IPS-15b (cell line): ENCODE measurements around the gene ELMO1.

ENCODE experiments used
- H3K27me3 ChIP-seq: one replicate; pipeline ENCODE4 v1.6.1; 2013; ENCODE audit warnings: low read length; ENCODE audit not compliant: control insufficient read depth, insufficient read depth
- H3K36me3 ChIP-seq: one replicate; pipeline ENCODE4 v1.6.1; 2013; ENCODE audit warnings: low read length; ENCODE audit not compliant: control insufficient read depth, insufficient read depth
- H3K4me1 ChIP-seq: one replicate; pipeline ENCODE4 v1.6.1; 2013; ENCODE audit warnings: mild to moderate bottlenecking, low read length; ENCODE audit not compliant: control insufficient read depth, insufficient read depth
- H3K4me3 ChIP-seq: one replicate; pipeline ENCODE4 v1.5.1; 2013; ENCODE audit warnings: low read depth, low read length
- H3K9ac ChIP-seq: one replicate; pipeline ENCODE4 v1.6.1; 2013; ENCODE audit warnings: low read depth, mild to moderate bottlenecking, low read length
- H3K9me3 ChIP-seq: one replicate; pipeline ENCODE4 v1.6.1; 2013; ENCODE audit warnings: mild to moderate bottlenecking, low read length; ENCODE audit not compliant: control insufficient read depth, insufficient read depth

The ELMO1 gene

DNA sequence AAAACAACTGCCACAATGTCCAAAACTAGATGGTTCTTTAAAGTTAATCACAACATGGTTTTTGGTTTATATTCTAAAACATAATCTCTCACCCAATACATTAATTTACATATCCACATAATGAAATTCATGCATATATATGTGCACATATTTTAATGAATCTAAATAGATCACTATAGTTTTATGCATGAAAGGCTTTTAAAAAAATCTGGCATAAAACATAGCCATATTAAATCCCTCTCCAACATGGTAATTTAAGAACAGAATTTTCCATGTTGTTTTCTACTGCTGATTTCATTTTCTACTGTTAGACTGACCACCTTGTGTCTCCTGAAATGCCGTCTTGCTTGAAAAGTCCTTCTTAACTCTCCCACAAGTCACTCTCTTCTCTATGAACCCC lies 528.2 kb downstream of the ELMO1 start:
- no peak overlapping the region for H3K4me3 ChIP-seq
- H3K36me3 ChIP-seq, result no peaks in the 10 kb centered on the region
- no peaks in the 10 kb centered on the region for H3K27me3 ChIP-seq
- H3K4me1 ChIP-seq, result no peaks in the 10 kb centered on the region
- H3K9me3 ChIP-seq, result no peaks in the 10 kb centered on the region
- H3K9ac ChIP-seq, result no peak overlapping the region

DNA sequence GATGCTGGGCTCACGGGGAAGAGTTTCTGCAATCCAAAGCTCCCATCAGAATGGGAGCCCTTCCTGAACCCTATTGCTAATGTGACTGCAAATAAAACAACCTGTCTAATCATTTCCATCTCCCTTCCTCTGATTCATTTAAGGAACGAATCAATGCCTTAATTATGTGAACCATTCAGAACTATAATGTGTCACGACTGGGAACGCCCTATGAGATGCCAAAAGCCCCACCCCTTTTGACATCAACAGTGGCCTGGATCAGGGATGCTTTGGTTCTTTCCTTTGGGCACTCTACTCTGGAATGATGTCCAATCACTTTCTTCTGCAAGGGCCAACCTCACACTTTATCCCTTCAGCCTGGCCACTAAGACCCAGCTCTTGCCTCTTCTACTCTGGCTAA lies 528.9 kb downstream of the ELMO1 start:
- Histone ChIP-seq H3K4me3 (no peak overlapping the region), H3K9ac (no peak overlapping the region), H3K27me3 (no peaks in the 10 kb centered on the region), H3K4me1 (no peaks in the 10 kb centered on the region), H3K9me3 (no peaks in the 10 kb centered on the region), H3K36me3 (no peaks in the 10 kb centered on the region)

DNA sequence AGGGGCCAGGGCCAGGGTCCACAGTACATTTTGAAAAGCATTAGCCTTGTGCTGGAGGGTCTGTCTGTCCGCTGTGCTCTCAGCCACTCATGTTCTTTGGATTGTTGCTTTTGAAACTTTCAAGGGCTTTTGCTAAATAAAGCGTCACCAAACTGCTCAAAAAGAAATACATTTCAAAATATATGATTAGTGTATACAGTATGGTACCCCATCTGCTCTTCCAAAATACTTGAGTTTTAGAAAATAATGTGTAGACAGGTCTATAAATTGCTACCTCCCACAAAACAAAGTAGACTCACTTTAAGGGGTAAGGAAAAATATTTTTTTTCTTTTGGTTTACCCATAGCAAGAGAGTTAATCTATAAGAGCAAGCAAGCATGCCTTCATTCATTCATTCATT lies 530.1 kb downstream of the ELMO1 start:
- Histone ChIP-seq H3K27me3 (no peaks in the 10 kb centered on the region), H3K4me3 (no peak overlapping the region), H3K4me1 (no peaks in the 10 kb centered on the region), H3K9me3 (no peaks in the 10 kb centered on the region), H3K9ac (no peak overlapping the region), H3K36me3 (no peaks in the 10 kb centered on the region)

DNA sequence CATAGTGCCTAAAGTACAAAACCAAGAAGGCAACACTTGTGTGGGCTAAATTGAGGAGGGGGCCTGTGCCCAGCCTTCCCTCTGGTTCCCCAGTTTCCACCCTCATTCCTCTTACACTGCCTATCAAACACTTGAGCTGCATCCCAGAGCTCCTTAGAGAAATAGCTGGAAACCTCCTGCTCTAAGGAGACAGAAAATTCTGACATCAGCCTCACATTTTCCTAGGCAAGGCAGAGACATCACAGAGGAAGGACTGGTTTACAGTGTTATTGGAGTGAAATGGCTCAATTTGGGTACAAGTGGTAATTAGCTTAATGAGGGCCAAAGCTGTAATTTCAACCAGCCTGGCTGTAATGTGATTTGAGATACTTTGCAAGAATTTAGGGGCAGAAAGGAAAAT lies 532.0 kb downstream of the ELMO1 start:
- H3K4me1 ChIP-seq, result no peaks in the 10 kb centered on the region
- no peak overlapping the region for H3K4me3 ChIP-seq
- no peak overlapping the region for H3K9ac ChIP-seq
- no peaks in the 10 kb centered on the region for H3K27me3 ChIP-seq
- no peaks in the 10 kb centered on the region for H3K9me3 ChIP-seq
- no peaks in the 10 kb centered on the region for H3K36me3 ChIP-seq

DNA sequence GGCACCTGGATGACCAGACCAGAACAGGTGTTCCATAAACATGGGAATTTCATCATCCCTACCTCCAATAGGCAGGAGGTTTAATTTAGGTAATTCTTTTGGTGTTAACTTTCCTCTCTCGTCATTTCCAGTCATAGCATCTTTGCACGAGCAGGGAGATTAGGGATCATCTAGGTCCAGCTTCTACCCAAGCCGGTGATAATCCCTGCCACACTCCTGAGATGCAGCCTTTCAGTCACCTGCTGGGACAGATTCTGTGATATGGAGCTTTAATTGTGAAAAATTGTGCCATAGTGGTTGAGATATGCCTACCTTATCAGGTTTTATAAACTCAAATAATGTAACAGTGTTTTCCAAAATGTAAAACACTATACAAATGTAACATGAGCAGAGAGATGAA lies 532.5 kb downstream of the ELMO1 start:
- Histone ChIP-seq H3K36me3 (no peaks in the 10 kb centered on the region), H3K27me3 (no peaks in the 10 kb centered on the region), H3K9me3 (no peaks in the 10 kb centered on the region), H3K4me1 (no peaks in the 10 kb centered on the region), H3K4me3 (no peak overlapping the region), H3K9ac (no peak overlapping the region)

DNA sequence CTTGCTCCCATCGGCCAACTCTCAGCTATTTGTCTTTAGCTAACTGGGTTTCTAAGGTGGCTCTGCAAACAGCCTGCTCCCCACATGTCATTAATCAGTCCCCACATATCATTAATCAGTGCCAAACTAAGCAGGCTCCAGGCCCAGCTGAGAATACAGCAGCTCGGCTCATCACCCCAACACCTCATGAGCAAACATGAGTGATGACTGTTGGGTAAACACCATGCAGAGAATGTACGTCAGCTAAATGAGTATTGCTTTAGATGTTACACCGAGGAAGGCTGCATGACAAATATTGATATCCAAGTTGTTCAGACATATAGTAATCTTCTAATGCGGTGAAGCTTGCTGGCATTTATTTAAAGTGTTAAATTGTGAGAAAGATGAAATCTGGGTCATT lies 536.9 kb downstream of the ELMO1 start:
- Histone ChIP-seq H3K4me3 (no peak overlapping the region), H3K9me3 (no peaks in the 10 kb centered on the region), H3K4me1 (no peaks in the 10 kb centered on the region), H3K27me3 (no peaks in the 10 kb centered on the region), H3K36me3 (no peaks in the 10 kb centered on the region), H3K9ac (no peak overlapping the region)

DNA sequence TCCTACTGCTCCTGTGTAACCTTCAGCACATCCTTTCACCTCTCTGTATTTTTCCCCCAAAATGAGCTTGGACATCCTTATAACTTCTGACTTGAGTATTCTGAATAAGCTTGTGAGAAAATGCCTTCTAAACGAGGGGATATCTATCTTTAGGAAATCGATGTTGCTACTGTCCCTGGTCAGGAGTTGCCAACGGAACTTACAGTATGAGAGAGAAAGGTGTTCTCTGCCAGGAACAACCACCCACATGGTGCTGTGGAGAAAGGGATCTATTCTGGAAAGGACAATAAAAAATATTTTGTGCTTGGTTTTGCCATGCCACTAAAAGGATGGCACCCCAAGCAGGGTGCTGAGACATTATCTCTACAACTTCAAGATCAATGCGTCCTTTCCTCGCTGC lies 537.8 kb downstream of the ELMO1 start:
- no peaks in the 10 kb centered on the region for H3K4me1 ChIP-seq
- H3K4me3 ChIP-seq, result no peak overlapping the region
- H3K36me3 ChIP-seq, result no peaks in the 10 kb centered on the region
- no peaks in the 10 kb centered on the region for H3K27me3 ChIP-seq
- no peak overlapping the region for H3K9ac ChIP-seq
- no peaks in the 10 kb centered on the region for H3K9me3 ChIP-seq

DNA sequence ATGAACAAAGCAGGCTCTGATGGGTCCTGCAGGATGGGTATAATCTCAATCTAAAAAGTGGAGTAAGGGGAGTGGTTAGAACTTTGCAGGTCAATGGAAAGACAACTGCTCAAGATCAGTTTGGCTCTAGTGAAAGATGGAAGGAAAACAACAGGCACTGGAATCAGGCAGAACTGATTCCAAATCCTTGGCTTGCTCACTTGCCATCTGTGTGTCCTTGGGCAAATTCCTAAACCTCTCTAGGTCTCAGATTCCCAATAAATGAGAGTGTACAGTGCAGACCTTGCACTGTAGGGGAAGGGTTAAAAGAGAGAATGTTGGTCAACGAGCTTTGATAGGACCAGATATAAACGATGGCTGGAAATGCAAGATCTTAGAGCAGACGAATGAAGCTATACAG lies 538.3 kb downstream of the ELMO1 start:
- no peak overlapping the region for H3K9ac ChIP-seq
- no peaks in the 10 kb centered on the region for H3K4me1 ChIP-seq
- no peaks in the 10 kb centered on the region for H3K27me3 ChIP-seq
- no peaks in the 10 kb centered on the region for H3K36me3 ChIP-seq
- H3K4me3 ChIP-seq, result no peak overlapping the region
- H3K9me3 ChIP-seq, result no peaks in the 10 kb centered on the region

DNA sequence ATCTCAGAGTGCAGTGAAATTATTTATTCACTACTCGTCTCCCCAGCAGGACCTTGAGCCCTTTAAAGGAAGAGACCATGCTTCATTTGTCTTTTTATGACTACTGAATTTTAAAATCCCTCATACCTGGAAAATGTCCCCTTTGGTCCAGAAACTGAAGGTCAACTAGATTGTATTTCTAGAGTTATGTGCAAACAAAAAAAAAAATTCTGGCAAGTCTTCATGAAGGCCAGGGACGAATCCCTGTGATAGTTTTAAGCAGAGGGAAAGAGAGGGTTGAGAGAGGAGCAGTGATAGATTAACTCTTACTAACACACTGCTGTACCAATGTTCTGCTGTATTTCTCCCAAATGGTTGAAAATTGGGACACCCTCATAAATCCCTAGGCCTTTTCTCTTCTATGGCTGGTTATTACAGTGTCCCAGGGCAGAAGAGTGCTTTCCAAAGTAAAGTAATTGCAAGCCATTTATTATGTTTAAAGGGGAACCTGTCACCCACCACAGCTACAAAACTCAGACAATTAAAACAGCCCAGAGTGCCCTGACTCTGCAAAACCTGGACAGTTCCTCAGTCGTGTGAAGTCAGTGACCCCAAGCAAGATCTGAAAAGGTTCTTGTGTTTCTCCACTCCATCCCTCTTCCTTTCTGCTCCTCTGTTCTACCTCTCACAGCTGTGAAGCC lies 541.6 kb downstream of the ELMO1 start:
- H3K36me3 ChIP-seq, result no peaks in the 10 kb centered on the region
- no peaks in the 10 kb centered on the region for H3K9me3 ChIP-seq
- no peak overlapping the region for H3K9ac ChIP-seq
- no peak overlapping the region for H3K4me3 ChIP-seq
- no peaks in the 10 kb centered on the region for H3K27me3 ChIP-seq
- no peaks in the 10 kb centered on the region for H3K4me1 ChIP-seq

DNA sequence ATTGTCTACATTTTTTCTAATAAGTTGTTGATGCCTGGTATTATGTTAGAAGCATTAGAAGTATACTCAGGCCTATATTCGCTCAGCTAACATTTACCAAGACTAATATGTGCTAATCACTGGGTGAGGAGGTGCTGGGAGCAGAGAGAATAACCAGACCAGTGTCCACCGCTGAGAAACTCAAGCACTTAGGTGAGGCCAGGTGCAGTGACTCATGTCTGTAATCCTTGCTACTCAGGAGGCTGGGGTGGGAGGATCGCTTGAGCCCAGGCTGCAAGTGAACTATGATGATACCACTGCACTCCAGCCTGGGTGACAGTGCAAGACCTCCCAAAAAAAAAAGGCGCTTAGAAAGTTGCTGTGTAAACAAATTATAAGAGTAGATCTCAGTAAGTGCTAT lies 542.2 kb downstream of the ELMO1 start:
- no peaks in the 10 kb centered on the region for H3K4me1 ChIP-seq
- H3K27me3 ChIP-seq, result no peaks in the 10 kb centered on the region
- no peaks in the 10 kb centered on the region for H3K9me3 ChIP-seq
- H3K4me3 ChIP-seq, result no peak overlapping the region
- no peak overlapping the region for H3K9ac ChIP-seq
- no peaks in the 10 kb centered on the region for H3K36me3 ChIP-seq

DNA sequence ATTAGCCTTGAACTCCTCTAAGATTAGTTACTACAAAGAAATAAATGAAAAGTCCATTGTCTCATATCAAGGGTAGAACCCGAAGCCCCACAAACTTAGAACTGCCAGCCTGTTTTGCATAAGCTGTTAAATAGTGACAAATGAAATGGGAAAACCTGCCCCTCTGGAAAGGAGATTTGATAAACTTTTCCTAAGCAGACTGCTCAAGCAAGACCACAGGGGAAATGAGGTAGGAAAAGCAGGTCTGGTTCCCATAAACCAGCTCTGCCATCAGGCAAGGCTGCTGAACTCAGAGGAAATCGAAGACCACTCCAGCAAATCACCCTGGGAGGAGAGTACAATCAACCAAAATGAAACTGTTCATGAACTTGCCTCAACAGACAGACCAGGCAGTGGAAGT lies 542.8 kb downstream of the ELMO1 start:
- Histone ChIP-seq H3K4me1 (no peaks in the 10 kb centered on the region), H3K27me3 (no peaks in the 10 kb centered on the region), H3K4me3 (no peak overlapping the region), H3K9ac (no peak overlapping the region), H3K36me3 (no peaks in the 10 kb centered on the region), H3K9me3 (no peaks in the 10 kb centered on the region)

DNA sequence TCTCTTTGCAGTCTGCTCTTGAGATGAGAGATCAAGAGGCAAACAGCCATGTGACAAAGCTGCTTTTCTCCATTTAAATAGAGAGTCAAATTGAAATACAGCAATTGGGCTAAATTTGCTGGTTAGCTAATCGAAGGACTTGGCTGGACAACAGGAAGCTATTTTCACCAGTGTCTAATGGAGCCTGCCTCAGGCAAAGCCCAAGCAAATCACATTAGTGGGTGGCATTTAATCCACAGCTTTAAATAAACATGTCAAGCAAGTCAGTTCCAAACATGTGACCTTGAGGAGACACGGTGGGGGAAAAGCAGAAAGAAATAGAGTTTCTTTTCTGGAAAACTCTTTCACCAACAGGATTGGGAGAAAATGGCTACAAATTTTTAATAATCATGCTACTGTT lies 543.9 kb downstream of the ELMO1 start:
- no peaks in the 10 kb centered on the region for H3K27me3 ChIP-seq
- no peak overlapping the region for H3K9ac ChIP-seq

More for the DNA sequence above, 543.9 kb downstream of the ELMO1 start:
- no peaks in the 10 kb centered on the region for H3K9me3 ChIP-seq
- H3K36me3 ChIP-seq, result no peaks in the 10 kb centered on the region
- H3K4me1 ChIP-seq, result no peaks in the 10 kb centered on the region
- no peak overlapping the region for H3K4me3 ChIP-seq
